IgD-negative memory B cell (primary cell): ENCODE measurements around the gene MEGF9. TPM values are rescaled to one million over a fixed set of nuclear protein-coding genes. Genes with fewer than 3 reads are reported as not detected.
A peak's percentile ranks its signal among the peaks of the same experiment; 100 is the strongest.

Experiments
- H3K27ac Mint-ChIP-seq, 3 donors: one replicate each; pipeline ENCODE4 v1.8.0; 2020 to 2022; ENCODE audit warnings: mild to moderate bottlenecking in 3 of 3, mixed read lengths in 3 of 3, moderate library complexity in 1 of 3
- H3K27me3 Mint-ChIP-seq: one replicate; pipeline ENCODE4 v1.8.0; 2021; ENCODE audit warnings: mixed read lengths
- H3K36me3 Mint-ChIP-seq: one replicate; pipeline ENCODE4 v1.8.0; 2020; ENCODE audit warnings: mild to moderate bottlenecking, mixed read lengths
- H3K4me1 Mint-ChIP-seq, 3 donors: one replicate each; pipeline ENCODE4 v1.8.0; 2020 to 2022; ENCODE audit warnings: mixed read lengths in 3 of 3, mild to moderate bottlenecking in 1 of 3
- H3K4me3 Mint-ChIP-seq, 4 donors: one replicate each; pipeline ENCODE4 v1.8.0; 2020 to 2022; ENCODE audit warnings: mild to moderate bottlenecking in 4 of 4, mixed read lengths in 4 of 4, moderate library complexity in 3 of 4
- H3K9me3 Mint-ChIP-seq, 3 donors: one replicate each; pipeline ENCODE4 v1.8.0; 2020 to 2021; ENCODE audit warnings: mixed read lengths in 3 of 3, mild to moderate bottlenecking in 1 of 3
- polyA plus RNA-seq: library from polyadenylated mRNA; unstranded; fragments of 300-500 nt; fragmentation: Illumina TruSeq; gene quantifications from one replicate; pipeline ENCODE4 v1.2.3, GENCODE V29; 2021

The MEGF9 gene
- polyA plus RNA-seq, 1 donor from 2014 or later = 3.4 TPM

DNA sequence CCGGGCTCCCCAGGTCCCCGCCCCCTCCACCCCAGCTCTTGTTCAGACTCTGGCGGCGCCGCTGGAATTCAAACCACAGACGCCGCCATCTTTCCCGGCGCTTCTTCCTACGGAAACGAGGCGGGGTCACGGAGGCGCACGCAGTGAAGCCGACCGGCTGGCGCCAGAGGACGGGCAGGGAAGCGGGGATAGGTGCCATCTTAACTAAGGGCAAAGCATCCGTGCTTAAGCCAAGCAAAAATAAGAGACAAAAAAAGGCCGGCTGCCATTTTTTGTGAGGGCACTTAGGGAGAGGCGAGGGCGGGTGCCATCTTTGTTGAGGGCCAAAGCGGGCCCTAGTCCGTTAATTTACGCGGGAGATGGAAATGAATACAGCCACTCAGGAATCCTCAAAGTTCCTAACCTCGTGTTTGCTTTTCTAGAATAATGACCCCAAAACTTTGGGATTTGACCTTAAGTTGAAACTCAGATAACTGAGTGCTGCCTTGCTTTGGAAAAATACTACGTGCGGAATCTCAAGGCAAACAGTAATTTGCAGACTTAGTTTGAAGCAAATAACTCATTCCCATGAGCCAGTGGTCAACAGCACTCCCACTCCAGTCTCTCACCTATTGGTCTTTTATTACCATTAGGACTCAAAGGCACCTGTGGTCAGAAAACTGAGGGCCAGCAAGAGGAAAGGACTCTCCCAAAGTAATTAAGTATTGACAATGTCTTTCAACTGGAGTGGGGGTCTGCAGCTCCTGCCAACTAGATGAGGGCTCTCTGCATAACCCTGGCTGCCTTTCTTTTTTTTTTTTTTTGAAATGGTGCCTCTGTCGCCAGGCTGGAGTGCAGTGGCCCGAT is 134.0 kb downstream of the MEGF9 start, which contains the start of gene CDK5RAP2:
TSS of gene CDK5RAP2 (minus strand) at position 117 of the 846 bp plus-strand sequence. CDS start 189 bp downstream, outside the sequence.
- H3K27me3 Mint-ChIP-seq = no peaks in the 10 kb centered on the region
- H3K36me3 Mint-ChIP-seq = peaks cover 4% of the 10 kb centered on the region
- H3K27ac Mint-ChIP-seq = peak within 1 kb of the TSS; percentile 87 to 94 (median 91)
- H3K4me1 Mint-ChIP-seq = peaks cover 36 to 56% (median 42%) of the 10 kb centered on the region in 3 donors
- peak within 1 kb of the TSS; percentile 93 to 96 (median 95) for H3K4me3 Mint-ChIP-seq
- no peaks in the 10 kb centered on the region for H3K9me3 Mint-ChIP-seq

DNA sequence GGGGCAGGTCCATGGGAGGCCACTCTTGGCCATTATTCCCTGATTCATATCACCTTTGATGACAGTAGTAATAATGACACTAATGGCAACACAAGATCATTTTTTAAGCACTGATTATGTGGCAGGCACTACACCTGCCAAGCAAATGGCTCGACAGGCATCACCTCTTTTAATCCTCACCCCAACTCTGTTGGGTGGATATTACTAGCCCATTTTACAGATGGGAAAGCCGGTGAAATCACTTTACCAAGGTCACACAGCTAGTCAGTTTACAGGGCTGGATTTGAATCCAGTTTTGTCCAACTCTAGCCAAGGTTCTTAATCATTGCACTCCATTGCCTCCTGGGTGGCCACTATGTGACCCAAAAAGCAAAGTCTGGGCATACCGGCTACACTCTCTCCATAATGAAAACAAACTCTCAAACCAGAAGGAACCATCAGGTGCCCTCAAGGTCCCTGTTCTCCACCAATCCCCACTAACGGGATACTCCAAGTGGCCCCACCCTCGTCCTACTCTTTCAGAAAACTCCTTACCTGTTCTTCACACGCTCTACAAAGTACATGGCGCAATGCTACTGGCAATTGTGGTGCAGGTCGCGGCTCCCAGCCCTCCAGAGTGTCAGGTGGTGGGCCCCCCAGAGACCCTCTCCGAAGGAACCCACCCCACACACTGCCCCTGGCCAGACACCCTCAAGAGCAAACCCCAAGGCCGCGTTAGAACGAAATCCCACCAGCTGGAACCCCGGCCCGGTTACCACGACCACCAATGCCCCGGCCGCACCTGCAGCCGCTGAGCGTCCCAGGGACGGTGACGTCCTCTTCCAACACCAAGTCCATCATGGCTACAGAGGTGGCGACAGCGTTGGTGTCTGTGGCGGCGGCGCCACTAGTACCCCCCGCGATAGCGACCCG is 134.9 kb downstream of the MEGF9 start:
- peaks cover 4% of the 10 kb centered on the region for H3K36me3 Mint-ChIP-seq
- H3K4me1 Mint-ChIP-seq = peaks cover 29 to 54% (median 42%) of the 10 kb centered on the region in 3 donors
- H3K27ac Mint-ChIP-seq = peak overlapping the region; percentile 87 to 94 (median 91)
- H3K4me3 Mint-ChIP-seq = peak overlapping the region; percentile 93 to 96 (median 95)
- no peaks in the 10 kb centered on the region for H3K9me3 Mint-ChIP-seq
- H3K27me3 Mint-ChIP-seq = no peaks in the 10 kb centered on the region

DNA sequence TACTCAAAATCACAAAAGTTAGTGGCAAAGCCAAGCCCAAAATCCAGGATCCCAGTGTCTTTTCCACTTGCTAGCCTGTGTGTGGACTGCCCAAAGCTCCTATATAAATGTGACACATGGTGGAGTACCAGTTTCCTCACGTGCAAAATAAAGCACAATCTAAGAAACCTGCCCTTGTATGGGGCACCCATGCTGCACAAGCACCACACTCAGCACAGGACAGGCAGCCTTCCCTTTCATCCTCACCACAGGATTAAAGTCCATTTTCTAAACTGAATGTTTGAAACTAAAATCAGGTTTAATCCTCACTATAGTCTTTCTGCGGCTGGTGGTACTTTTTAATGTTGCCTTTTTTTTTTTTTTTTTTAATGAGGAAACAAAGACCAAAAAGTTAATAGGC is 139.8 kb downstream of the MEGF9 start:
- no peaks in the 10 kb centered on the region for H3K27me3 Mint-ChIP-seq
- no peak overlapping the region for H3K27ac Mint-ChIP-seq
- no peaks in the 10 kb centered on the region for H3K9me3 Mint-ChIP-seq
- peaks cover 11 to 37% (median 18%) of the 10 kb centered on the region in 3 donors for H3K4me1 Mint-ChIP-seq
- H3K36me3 Mint-ChIP-seq = peaks cover 5% of the 10 kb centered on the region
- H3K4me3 Mint-ChIP-seq = no peak overlapping the region

DNA sequence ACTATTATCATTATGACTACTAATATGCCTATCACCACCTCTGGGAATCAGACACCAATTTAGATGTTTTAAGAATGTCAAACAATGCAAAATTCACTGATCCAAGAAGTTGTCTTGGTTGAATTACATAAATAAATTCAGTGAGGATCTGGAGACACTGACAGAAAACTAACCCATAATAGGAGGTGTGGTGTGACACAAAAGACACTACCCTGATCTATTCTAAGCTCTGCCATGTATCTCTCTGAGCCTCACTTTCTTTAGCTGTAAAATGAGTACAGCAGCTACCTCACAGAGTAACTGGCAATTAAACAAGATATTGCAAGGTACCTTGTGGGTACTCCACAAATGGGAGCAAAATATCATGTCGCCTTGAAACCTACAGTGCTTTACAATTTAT is 141.8 kb downstream of the MEGF9 start:
- H3K27me3 Mint-ChIP-seq = no peaks in the 10 kb centered on the region
- H3K36me3 Mint-ChIP-seq = peaks cover 9% of the 10 kb centered on the region
- peak overlapping the region in 1 of 3 donors; percentile 10 for H3K27ac Mint-ChIP-seq
- no peak overlapping the region for H3K4me3 Mint-ChIP-seq
- H3K4me1 Mint-ChIP-seq = peaks cover 5 to 21% (median 8%) of the 10 kb centered on the region in 3 donors
- no peaks in the 10 kb centered on the region for H3K9me3 Mint-ChIP-seq

DNA sequence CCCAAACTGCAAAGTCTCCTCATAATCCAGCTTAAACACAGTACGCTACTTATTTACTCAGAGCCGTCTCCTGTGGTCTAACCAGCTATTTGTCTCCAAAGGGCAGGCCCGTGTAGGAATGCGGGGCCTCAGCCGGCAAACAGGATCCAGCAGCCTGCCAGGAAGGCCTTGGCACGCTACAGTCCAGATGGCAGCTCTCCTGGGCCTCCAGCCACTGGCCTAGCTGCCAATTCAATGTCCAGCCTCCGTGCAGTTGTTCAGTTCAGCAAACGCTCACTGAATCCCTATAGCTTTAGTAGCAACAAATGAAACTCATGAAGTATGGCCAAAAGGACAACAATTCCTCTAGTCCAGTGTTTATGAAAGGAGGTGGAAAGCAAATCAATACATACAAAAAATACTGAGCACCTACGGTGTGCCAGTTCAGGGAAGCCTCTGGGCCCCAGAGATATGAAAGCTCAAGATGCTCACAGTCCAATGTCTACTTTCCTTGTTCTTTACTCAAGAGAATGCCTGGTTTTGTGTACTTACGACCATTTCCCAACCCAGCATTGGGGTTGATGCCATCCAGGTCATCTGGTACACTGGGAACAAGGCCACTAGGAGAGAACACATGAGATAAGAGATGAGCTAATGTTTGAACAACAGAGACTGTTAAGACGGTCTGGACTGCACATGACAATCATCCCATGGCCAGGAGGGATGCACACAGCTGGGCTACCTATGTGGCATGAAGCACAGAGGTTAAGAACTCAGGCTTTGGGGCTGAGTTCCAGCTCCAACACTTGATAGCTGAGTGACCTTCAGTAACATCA is 142.6 kb downstream of the MEGF9 start:
- Mint-ChIP-seq H3K9me3 (no peaks in the 10 kb centered on the region), H3K4me1 (peaks cover 1 to 17% (median 5%) of the 10 kb centered on the region in 3 donors), H3K36me3 (peaks cover 8% of the 10 kb centered on the region), H3K27me3 (no peaks in the 10 kb centered on the region), H3K27ac (no peak overlapping the region), H3K4me3 (no peak overlapping the region)

DNA sequence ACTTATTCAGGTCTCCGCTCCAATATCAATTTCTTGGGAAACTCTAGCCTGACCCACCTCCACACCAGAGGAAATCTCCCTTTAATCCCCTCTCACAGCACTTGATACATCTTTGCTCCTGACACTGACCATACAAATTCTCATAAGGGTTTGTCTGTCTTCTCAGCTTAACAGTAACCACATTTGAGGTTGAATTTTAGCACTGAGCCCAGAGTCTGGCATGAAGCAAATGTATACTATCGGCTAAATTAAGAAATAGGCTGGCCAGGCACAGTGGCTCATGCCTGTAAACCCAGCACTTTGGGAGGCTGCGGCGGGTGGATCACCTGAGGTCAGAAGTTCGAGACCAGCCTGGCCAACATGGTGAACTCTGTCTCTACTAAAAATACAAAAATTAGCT is 144.0 kb downstream of the MEGF9 start:
- Mint-ChIP-seq H3K27me3 (no peaks in the 10 kb centered on the region), H3K4me3 (no peak overlapping the region), H3K36me3 (peaks cover 10% of the 10 kb centered on the region), H3K4me1 (peaks cover 0 to 9% (median 8%) of the 10 kb centered on the region in 3 donors), H3K27ac (no peak overlapping the region), H3K9me3 (no peaks in the 10 kb centered on the region)

DNA sequence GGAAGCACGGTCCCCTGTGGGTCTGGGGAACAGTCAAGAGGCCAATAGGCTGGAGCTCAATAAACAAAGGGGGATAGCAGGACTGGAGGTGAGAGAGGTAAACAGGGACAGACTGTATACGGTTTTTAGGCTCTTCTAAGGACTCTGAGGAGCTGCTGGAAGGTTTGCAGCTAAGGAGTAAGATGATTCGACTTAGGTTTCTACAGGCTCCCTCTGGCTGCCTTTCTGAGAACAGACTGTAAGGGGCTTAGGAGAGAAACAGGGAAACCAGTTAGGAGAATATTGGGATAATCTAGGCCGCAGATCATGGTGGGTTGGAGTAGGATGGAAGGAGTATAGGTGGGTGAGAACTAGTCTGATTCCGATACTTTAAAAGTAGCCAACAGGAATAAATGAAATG is 144.7 kb downstream of the MEGF9 start:
- peaks cover 0 to 8% (median 5%) of the 10 kb centered on the region in 3 donors for H3K4me1 Mint-ChIP-seq
- H3K27ac Mint-ChIP-seq = no peak overlapping the region
- H3K4me3 Mint-ChIP-seq = no peak overlapping the region
- peaks cover 15% of the 10 kb centered on the region for H3K36me3 Mint-ChIP-seq
- H3K9me3 Mint-ChIP-seq = no peaks in the 10 kb centered on the region
- no peaks in the 10 kb centered on the region for H3K27me3 Mint-ChIP-seq

DNA sequence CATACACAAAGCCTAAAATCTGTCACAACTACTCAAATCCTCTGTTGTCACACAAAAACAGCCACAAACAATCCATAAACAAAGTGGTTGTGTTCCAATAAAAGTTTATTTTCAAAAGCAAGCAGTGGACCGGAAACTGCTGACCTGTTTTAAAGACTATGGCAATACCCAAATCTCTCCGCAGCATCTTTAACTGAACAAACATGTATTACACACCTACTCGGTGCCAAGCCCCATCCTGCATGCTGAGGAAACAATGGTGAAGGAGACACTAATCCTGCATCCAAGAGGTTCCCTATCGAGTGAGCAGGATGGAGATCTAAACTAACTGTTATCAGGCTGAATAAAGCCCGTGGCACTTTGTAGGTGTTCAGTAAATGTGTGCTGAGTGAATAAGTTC is 145.5 kb downstream of the MEGF9 start:
- Mint-ChIP-seq H3K27me3 (no peaks in the 10 kb centered on the region), H3K27ac (no peak overlapping the region), H3K4me1 (peaks cover 0 to 8% (median under 1%) of the 10 kb centered on the region in 3 donors), H3K4me3 (no peak overlapping the region), H3K36me3 (peaks cover 15% of the 10 kb centered on the region), H3K9me3 (no peaks in the 10 kb centered on the region)

DNA sequence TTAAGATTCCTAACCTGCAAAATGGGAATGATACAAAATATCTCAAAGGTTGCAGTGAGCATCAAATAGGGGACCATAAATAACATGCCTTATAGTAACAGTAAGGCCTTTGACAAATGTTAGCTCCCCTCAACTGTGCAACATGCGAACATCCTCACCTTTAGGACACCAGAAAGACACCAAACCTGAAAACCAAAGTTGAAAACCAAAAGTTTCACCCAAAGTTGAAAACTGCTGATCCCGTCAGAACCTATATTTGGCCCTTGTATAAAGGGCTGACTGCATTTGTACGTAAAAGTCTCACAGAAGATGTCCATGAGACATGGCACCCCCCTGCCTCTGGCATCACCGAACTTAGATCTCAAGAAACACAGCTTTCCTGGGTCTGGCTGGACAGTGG is 146.4 kb downstream of the MEGF9 start:
- H3K9me3 Mint-ChIP-seq = no peaks in the 10 kb centered on the region
- H3K27me3 Mint-ChIP-seq = no peaks in the 10 kb centered on the region
- peaks cover 0 to 8% (median 0%) of the 10 kb centered on the region in 3 donors for H3K4me1 Mint-ChIP-seq
- no peak overlapping the region for H3K4me3 Mint-ChIP-seq
- peaks cover 15% of the 10 kb centered on the region for H3K36me3 Mint-ChIP-seq
- H3K27ac Mint-ChIP-seq = no peak overlapping the region

DNA sequence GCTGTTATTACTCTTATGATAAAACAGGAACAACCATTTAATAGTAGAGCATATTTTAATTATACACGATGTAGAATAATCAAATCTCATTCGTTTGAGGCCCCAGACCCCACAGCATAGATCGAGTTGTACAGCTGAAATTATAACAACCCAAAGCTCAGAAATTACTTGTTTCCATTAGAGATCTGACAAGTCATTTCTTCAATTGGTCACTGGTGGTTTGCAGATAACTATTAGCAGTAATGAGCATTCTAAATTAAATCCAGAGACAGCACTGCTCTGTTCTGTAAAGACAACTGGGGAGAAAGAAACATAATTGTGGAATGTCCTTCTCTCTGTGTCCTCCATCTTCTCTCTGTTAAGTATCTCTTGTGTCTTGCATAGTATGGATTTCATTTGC is 147.2 kb downstream of the MEGF9 start:
- Mint-ChIP-seq H3K36me3 (peaks cover 20% of the 10 kb centered on the region), H3K27me3 (no peaks in the 10 kb centered on the region), H3K27ac (no peak overlapping the region), H3K4me1 (peaks cover 0 to 10% (median 0%) of the 10 kb centered on the region in 3 donors), H3K9me3 (no peaks in the 10 kb centered on the region), H3K4me3 (no peak overlapping the region)

DNA sequence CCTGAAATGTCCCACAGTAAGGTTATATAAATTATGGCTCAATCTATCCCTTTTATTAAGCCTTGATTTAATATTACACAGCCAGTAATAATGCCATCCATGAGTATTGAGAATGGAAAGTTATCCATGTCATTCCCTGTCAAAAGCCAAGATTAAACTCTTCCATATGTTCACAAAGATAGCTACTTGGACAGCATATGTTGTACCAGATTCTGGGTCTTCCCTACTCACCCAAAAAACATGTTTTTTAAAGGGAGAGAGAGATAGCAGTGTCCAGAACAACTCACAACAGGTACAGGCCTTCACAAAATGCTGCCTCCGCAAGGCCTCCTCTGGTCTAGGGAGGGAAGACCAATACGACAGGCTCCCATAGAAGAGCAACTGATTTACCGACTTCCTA is 149.7 kb downstream of the MEGF9 start:
- no peak overlapping the region for H3K4me3 Mint-ChIP-seq
- no peak overlapping the region for H3K27ac Mint-ChIP-seq
- H3K36me3 Mint-ChIP-seq = peaks cover 27% of the 10 kb centered on the region
- peaks cover 0 to 10% (median 0%) of the 10 kb centered on the region in 3 donors for H3K4me1 Mint-ChIP-seq
- H3K27me3 Mint-ChIP-seq = no peaks in the 10 kb centered on the region
- H3K9me3 Mint-ChIP-seq = no peaks in the 10 kb centered on the region

DNA sequence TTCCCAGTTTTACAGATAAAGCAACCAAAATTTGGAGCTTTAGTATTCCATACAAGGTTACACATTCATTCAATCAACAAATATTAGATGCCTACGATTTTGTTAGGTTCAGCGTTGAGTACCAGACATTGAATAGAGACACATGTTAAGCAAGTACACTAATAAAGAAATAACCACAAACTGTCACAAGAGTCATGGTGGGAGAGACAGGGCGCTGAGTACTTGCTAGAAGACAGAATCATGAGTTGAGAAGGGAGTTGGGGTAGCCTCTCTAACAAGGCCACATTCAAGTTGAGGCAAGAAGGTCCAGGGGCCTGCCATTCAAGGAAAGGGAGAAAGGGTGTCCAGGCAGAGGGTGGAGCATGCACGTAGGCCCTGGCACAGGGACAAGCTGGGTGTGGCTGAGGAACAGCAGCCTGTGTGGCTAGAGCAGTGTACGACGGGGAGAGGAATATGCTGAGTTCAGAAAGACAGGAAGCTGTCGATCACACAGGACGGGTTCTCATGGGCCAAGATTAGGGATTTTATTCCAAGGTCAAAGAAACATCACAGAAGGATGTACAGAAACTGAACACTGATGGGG is 151.3 kb downstream of the MEGF9 start:
- Mint-ChIP-seq H3K9me3 (no peaks in the 10 kb centered on the region), H3K27me3 (no peaks in the 10 kb centered on the region), H3K4me3 (peak overlapping the region in 1 of 4 donors; percentile 63), H3K36me3 (peaks cover 30% of the 10 kb centered on the region), H3K4me1 (peaks cover 4 to 9% (median 4%) of the 10 kb centered on the region in 3 donors), H3K27ac (peak overlapping the region in 1 of 3 donors; percentile 25)

DNA sequence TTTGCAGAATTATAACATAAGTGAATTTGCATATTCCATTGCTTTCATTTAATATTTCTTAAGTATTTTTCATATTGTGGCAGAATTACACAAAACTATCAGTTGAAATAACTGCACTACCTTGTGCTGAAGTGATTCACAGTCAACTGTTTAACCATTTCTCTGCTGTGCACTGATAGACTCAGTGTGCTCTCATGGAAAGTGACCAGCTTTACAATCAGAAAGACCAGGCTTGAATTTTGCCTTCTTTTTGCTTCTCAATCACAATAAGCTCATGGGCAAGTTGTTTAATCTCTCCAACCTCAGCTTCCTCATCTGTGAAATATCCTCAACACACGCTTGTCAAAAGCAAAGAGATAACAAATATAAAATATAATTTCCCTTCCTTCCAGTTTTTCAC is 152.6 kb downstream of the MEGF9 start:
- peaks cover 30% of the 10 kb centered on the region for H3K36me3 Mint-ChIP-seq
- no peaks in the 10 kb centered on the region for H3K27me3 Mint-ChIP-seq
- peaks cover 4 to 9% (median 4%) of the 10 kb centered on the region in 3 donors for H3K4me1 Mint-ChIP-seq
- H3K9me3 Mint-ChIP-seq = no peaks in the 10 kb centered on the region
- no peak overlapping the region for H3K27ac Mint-ChIP-seq
- no peak overlapping the region for H3K4me3 Mint-ChIP-seq

DNA sequence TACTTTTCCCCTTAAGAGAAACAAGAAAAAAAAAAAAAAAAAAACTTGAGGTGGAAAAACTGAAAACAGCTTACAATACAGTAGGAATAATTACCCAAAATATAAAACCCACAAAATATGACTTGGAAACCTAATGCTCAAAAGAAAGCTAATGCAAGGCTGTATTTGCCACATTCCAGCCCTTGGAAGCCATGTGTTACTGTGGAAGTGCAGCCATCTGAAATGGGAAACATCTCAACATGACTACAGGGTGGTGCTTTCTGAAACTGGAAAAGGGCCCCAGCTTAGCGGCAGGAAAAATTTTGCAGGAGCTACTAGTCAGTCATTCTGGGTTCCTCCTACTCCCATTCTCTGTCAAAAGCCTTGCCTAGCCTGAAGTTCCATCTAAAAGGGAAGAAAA is 154.7 kb downstream of the MEGF9 start:
- Mint-ChIP-seq H3K27ac (no peak overlapping the region), H3K4me1 (peaks cover 6 to 9% (median 7%) of the 10 kb centered on the region in 3 donors), H3K4me3 (peak overlapping the region in 1 of 4 donors; percentile 20), H3K36me3 (peaks cover 23% of the 10 kb centered on the region), H3K27me3 (no peaks in the 10 kb centered on the region), H3K9me3 (no peaks in the 10 kb centered on the region)
